Osteoblast (primary cell): ENCODE data around the gene TGFB1. TPM values are rescaled to one million over a fixed set of nuclear protein-coding genes. Genes with fewer than 3 reads are reported as not detected.

Experiments
- DNase-seq: peaks from one replicate; pipeline ENCODE4 v3.0.0; 2011; ENCODE audit warnings: low spot score, mixed read lengths; ENCODE audit not compliant: insufficient read length; ENCODE audit errors: missing footprints
- H2AFZ ChIP-seq: 2 replicates; pipeline ENCODE4 v1.6.0; 2011; ENCODE audit warnings: mild to moderate bottlenecking, low read length
- H3K27ac ChIP-seq: 2 replicates; pipeline ENCODE4 v1.5.1; 2011; ENCODE audit warnings: mild to moderate bottlenecking, low read depth, low read length, moderate library complexity
- H3K27me3 ChIP-seq: 2 replicates; pipeline ENCODE4 v1.6.0; 2012; ENCODE audit warnings: mild to moderate bottlenecking, control low read depth, inconsistent platforms, low read length, moderate library complexity; ENCODE audit not compliant: insufficient read depth
- H3K36me3 ChIP-seq: 2 replicates; pipeline ENCODE4 v1.5.1; 2011; ENCODE audit warnings: mild to moderate bottlenecking, low read length, control low read depth, moderate library complexity; ENCODE audit not compliant: insufficient read depth
- H3K4me1 ChIP-seq: 2 replicates; pipeline ENCODE4 v1.5.1; 2011; ENCODE audit warnings: mild to moderate bottlenecking, low read length, control low read depth, moderate library complexity; ENCODE audit not compliant: insufficient read depth
- H3K4me2 ChIP-seq: 2 replicates; pipeline ENCODE4 v1.6.0; 2011; ENCODE audit warnings: mild to moderate bottlenecking, low read length; ENCODE audit not compliant: insufficient read depth
- H3K4me3 ChIP-seq: fragments of 200-600 bp; sonication (generic); 3 replicates; pipeline ENCODE4 v1.5.1; 2012; ENCODE audit warnings: mild to moderate bottlenecking, low read length, inconsistent platforms; ENCODE audit not compliant: insufficient read depth
- H3K79me2 ChIP-seq: 2 replicates; pipeline ENCODE4 v1.6.0; 2012; ENCODE audit warnings: mild to moderate bottlenecking, low read length, control low read depth, inconsistent platforms; ENCODE audit not compliant: insufficient read depth
- H3K9me3 ChIP-seq: 2 replicates; pipeline ENCODE4 v1.5.1; 2011; ENCODE audit warnings: low read depth, low read length, control low read depth
- H4K20me1 ChIP-seq: 2 replicates; pipeline ENCODE4 v1.6.0; 2012; ENCODE audit warnings: mild to moderate bottlenecking, low read length, control low read depth; ENCODE audit not compliant: insufficient read depth
- small RNA-seq: library from RNA; depleted of rRNA; stranded (forward); fragments of <200 nt; gene quantifications from one replicate; pipeline ENCODE3, GENCODE V24; 2012
- total RNA-seq: library from RNA; depleted of rRNA; stranded (reverse); fragments of >200 nt; gene quantifications from 2 replicates; pipeline ENCODE4 v1.2.3, GENCODE V29; 2012
- TF ChIP-seq, protein P1 (sequence below): IDR thresholded peaks from 2 replicates; pipeline ENCODE4 v1.5.1; 2011; ENCODE audit warnings: mild to moderate bottlenecking, low read depth, low read length, moderate library complexity; ENCODE audit errors: extremely low read depth

Gene TGFB1
- total RNA-seq, 1 donor: 17.4 TPM

DNA sequence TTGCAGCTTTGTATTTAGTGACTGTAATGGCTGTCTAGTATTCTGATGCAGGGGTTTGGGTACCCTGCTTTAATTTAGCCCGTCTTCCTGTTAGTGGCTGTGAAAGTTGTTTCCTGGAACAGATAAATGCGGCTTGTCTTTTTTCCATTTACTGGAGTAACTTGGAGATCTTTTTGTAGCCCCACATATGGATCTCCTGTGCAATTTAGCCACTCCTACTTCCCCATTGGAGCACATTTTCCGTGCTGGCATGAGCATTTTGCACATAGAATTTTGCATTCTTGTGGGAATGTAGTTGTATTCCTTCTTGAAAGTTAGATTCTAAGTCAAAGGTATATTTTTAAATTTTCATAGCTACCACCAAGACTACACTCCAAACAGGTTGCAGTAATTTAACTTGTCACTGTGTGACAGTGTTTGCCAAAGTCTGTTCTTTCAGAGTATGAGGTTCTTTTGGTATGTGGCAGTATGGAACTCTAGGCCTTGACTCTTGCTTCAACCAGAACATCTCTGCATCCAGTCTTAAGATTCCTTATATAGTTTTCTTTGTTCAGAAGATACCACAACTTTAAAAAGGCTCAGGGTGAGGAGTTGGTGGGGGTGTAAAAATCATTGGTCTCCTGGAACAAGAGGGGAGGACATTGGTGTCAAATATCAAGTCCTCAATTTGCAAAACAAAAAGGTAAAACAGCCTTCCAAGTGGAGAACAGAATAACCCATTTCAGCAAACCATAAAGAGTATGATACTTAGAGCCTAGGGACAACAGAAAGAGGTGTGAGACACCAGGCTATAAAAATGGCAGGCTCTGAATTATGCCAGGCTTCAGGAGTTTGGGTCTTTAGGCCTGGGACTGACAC is 64.8 kb downstream of the TGFB1 start:
- no peak overlapping the region for H2AFZ ChIP-seq
- H3K36me3 ChIP-seq: peaks cover 87% of the 10 kb centered on the region
- no peaks in the 10 kb centered on the region for H3K9me3 ChIP-seq
- H3K27ac ChIP-seq: no peak overlapping the region
- TF ChIP-seq, protein P1, sequence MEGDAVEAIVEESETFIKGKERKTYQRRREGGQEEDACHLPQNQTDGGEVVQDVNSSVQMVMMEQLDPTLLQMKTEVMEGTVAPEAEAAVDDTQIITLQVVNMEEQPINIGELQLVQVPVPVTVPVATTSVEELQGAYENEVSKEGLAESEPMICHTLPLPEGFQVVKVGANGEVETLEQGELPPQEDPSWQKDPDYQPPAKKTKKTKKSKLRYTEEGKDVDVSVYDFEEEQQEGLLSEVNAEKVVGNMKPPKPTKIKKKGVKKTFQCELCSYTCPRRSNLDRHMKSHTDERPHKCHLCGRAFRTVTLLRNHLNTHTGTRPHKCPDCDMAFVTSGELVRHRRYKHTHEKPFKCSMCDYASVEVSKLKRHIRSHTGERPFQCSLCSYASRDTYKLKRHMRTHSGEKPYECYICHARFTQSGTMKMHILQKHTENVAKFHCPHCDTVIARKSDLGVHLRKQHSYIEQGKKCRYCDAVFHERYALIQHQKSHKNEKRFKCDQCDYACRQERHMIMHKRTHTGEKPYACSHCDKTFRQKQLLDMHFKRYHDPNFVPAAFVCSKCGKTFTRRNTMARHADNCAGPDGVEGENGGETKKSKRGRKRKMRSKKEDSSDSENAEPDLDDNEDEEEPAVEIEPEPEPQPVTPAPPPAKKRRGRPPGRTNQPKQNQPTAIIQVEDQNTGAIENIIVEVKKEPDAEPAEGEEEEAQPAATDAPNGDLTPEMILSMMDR: no peak
- no peaks in the 10 kb centered on the region for H3K27me3 ChIP-seq
- peaks cover 6% of the 10 kb centered on the region for H4K20me1 ChIP-seq
- H3K79me2 ChIP-seq: peaks cover 28% of the 10 kb centered on the region
- H3K4me1 ChIP-seq: no peaks in the 10 kb centered on the region
- no peak overlapping the region for H3K4me3 ChIP-seq
- no peak overlapping the region for H3K4me2 ChIP-seq
- no peak for DNase-seq

Small RNA genes within 50 kb of the gene (small RNA-seq; reads per million reads assigned to genes)
- gene RN7SL34P: not detected

Other genes starting within 250 kb of the TGFB1 start
- not detected in 2 replicates for gene CYP2F1, start 239.5 kb downstream of the TGFB1 start, total RNA-seq
- not detected in 2 replicates for gene CYP2S1, start 160.7 kb downstream of the TGFB1 start, total RNA-seq
- 355 and 368 TPM in 2 replicates for gene AXL, start 134.7 kb downstream of the TGFB1 start, total RNA-seq
- gene HNRNPUL1, start 89.5 kb downstream of the TGFB1 start, total RNA-seq: 113 and 114 TPM in 2 replicates
- gene CCDC97, start 43.8 kb downstream of the TGFB1 start, total RNA-seq: 9.0 and 11.2 TPM in 2 replicates
- 5.6 and 6.5 TPM in 2 replicates for gene B9D2, start 10.2 kb upstream of the TGFB1 start, total RNA-seq
- gene TMEM91, start 22.6 kb upstream of the TGFB1 start, total RNA-seq: 5.9 and 6.2 TPM in 2 replicates
- 13.3 and 14.5 TPM in 2 replicates for gene EXOSC5, start 43.4 kb upstream of the TGFB1 start, total RNA-seq
- 33.9 and 37.3 TPM in 2 replicates for gene BCKDHA, start 43.9 kb upstream of the TGFB1 start, total RNA-seq
- 0.59 and 0.72 TPM in 2 replicates for gene B3GNT8, start 73.5 kb upstream of the TGFB1 start, total RNA-seq
- 27.4 and 30.0 TPM in 2 replicates for gene DMAC2, start 86.0 kb upstream of the TGFB1 start, total RNA-seq
- gene ERICH4, start 89.2 kb upstream of the TGFB1 start, total RNA-seq: not detected in 2 replicates
- gene CEACAM21, start 222.2 kb upstream of the TGFB1 start, total RNA-seq: not detected in 2 replicates